ENCODE data around the gene NXN. TPM values are rescaled to one million over a fixed set of nuclear protein-coding genes. Genes with fewer than 3 reads are reported as not detected.
A peak's percentile ranks its signal among the peaks of the same experiment; 100 is the strongest.
"Not testable (repeated sequence)": the region's sequence is repeated elsewhere in the genome, so short reads cannot be mapped to it uniquely, and the experiment has no call there.

Gene NXN
- polyA plus RNA-seq, 1 experiment = 118 TPM

DNA sequence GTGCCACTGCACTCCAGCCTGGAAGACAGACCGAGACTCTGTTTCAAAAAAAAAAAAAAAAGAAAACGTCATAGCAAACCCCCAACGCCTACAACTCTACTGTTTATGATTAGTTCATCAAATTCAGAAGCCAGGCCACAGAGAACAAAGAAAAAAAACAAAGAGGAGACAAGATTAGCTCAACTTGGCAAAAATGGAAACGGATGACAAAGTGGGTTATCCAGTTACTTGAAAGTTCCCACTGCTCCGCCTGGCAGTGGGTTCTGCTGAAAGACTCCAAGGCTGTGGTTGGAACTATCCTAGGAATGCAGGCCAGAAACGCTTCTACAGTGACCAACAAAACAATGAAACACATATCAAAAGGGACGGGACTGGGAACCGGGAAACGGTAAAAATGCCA lies 144.3 kb downstream of the NXN start:
- Histone ChIP-seq H3K9me3 (ENCODE audit: control insufficient read depth, insufficient read depth, low read length) (peaks cover 20% of the 10 kb centered on the region), H3K27me3 (ENCODE audit: control insufficient read depth, insufficient read depth, low read length) (no peaks in the 10 kb centered on the region), H3K4me3 (ENCODE audit: low read depth, low read length) (no peak overlapping the region), H3K27ac (ENCODE audit: low read depth, low read length) (peak overlapping the region; percentile 75)
- peak; percentile 90 for DNase-seq (ENCODE audit: low read depth, low spot score)
- POLR2A ChIA-PET = interaction anchor here (0.6 to 0.9 kb wide), 5 partner anchors 12 to 116 kb away, joined by 3 to 6 read pairs (median 3); no protein-coding TSS in a partner anchor
- TF ChIP-seq, protein P1, sequence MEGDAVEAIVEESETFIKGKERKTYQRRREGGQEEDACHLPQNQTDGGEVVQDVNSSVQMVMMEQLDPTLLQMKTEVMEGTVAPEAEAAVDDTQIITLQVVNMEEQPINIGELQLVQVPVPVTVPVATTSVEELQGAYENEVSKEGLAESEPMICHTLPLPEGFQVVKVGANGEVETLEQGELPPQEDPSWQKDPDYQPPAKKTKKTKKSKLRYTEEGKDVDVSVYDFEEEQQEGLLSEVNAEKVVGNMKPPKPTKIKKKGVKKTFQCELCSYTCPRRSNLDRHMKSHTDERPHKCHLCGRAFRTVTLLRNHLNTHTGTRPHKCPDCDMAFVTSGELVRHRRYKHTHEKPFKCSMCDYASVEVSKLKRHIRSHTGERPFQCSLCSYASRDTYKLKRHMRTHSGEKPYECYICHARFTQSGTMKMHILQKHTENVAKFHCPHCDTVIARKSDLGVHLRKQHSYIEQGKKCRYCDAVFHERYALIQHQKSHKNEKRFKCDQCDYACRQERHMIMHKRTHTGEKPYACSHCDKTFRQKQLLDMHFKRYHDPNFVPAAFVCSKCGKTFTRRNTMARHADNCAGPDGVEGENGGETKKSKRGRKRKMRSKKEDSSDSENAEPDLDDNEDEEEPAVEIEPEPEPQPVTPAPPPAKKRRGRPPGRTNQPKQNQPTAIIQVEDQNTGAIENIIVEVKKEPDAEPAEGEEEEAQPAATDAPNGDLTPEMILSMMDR (IDR thresholded peaks at IDR 0.05; ENCODE audit: low read depth, low read length) = no peak
- CTCF ChIA-PET = no interaction called here

DNA sequence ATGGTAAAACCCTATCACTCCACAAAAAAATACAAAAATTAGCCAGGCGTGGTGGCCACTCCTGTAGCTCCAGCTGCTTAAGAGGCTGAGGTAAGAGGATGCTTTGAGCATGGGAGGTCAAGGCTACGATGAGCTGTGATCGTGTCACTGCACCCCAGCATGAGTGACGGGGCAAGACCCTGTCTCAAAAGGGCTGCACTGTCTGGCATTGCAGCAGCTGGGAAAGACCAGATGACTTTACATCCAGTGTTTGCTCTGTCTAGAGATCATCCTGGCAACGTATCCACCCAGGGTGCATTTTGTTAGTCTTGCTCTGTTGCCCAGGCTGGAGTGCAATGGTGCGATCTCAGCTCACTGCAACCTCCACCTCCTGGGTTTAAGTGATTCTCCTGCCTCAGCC lies 145.4 kb downstream of the NXN start:
- Histone ChIP-seq H3K9me3 (ENCODE audit: control insufficient read depth, insufficient read depth, low read length) (peaks cover 20% of the 10 kb centered on the region), H3K4me3 (ENCODE audit: low read depth, low read length) (no peak overlapping the region), H3K27ac (ENCODE audit: low read depth, low read length) (no peak overlapping the region), H3K27me3 (ENCODE audit: control insufficient read depth, insufficient read depth, low read length) (no peaks in the 10 kb centered on the region)
- TF ChIP-seq, protein P1 (IDR thresholded peaks at IDR 0.05; ENCODE audit: low read depth, low read length) = no peak
- ChIA-PET CTCF (no interaction called here), POLR2A (no interaction called here)
- DNase-seq (ENCODE audit: low read depth, low spot score) = no peak

DNA sequence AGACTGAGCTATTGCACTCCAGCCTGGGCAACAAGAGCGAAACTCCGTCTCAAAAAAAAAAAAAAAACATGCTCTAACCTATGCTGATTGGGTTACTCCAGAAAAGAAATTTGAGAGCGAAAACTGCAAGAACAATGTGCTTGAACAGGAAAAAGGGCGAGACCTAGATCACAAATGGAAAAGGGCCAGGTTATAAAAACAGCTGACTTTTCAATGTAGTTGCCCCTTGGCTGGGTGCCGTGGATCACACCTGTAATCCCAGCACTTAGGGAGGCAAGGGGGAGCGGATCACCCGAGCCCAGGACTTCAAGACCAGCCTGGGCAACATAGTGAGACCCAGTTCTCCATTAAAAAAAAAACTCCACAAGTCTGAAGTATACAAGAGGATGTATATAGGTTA lies 148.6 kb downstream of the NXN start:
- Histone ChIP-seq H3K4me3 (ENCODE audit: low read depth, low read length) (no peak overlapping the region), H3K27me3 (ENCODE audit: control insufficient read depth, insufficient read depth, low read length) (no peaks in the 10 kb centered on the region), H3K27ac (ENCODE audit: low read depth, low read length) (no peak overlapping the region), H3K9me3 (ENCODE audit: control insufficient read depth, insufficient read depth, low read length) (peaks cover 20% of the 10 kb centered on the region)
- TF ChIP-seq, protein P1 (IDR thresholded peaks at IDR 0.05; ENCODE audit: low read depth, low read length) = no peak
- DNase-seq (ENCODE audit: low read depth, low spot score) = no peak
- ChIA-PET CTCF (no interaction called here), POLR2A (interaction anchor here (0.6 kb wide), 1 partner anchor 124 kb away, joined by 3 read pairs; no protein-coding TSS in a partner anchor)

DNA sequence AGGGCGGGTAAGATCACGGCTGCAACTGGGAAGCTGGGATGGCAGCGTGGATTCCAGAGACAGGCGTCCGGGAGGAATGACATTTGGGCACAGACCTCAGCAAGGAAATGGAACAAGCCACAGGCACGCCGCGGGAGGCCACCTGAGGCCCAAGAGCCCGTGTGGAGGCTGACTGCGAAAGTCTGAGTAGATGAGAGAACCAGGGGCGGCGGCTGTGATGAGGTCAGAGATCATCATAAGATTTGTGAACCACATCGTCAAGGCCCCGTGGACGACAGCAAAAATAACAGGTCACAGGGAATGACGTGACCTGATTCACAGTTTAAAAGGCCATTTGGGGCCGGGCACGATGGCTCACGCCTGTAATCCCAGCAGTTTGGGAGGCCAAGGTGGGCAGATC lies 149.2 kb downstream of the NXN start:
- Histone ChIP-seq H3K27ac (ENCODE audit: low read depth, low read length) (no peak overlapping the region), H3K27me3 (ENCODE audit: control insufficient read depth, insufficient read depth, low read length) (no peaks in the 10 kb centered on the region), H3K4me3 (ENCODE audit: low read depth, low read length) (no peak overlapping the region), H3K9me3 (ENCODE audit: control insufficient read depth, insufficient read depth, low read length) (peaks cover 20% of the 10 kb centered on the region)
- CTCF ChIA-PET = no interaction called here
- TF ChIP-seq, protein P1 (IDR thresholded peaks at IDR 0.05; ENCODE audit: low read depth, low read length) = no peak
- POLR2A ChIA-PET = interaction anchor here (0.6 kb wide), 1 partner anchor 124 kb away, joined by 3 read pairs; no protein-coding TSS in a partner anchor
- no peak for DNase-seq (ENCODE audit: low read depth, low spot score)

DNA sequence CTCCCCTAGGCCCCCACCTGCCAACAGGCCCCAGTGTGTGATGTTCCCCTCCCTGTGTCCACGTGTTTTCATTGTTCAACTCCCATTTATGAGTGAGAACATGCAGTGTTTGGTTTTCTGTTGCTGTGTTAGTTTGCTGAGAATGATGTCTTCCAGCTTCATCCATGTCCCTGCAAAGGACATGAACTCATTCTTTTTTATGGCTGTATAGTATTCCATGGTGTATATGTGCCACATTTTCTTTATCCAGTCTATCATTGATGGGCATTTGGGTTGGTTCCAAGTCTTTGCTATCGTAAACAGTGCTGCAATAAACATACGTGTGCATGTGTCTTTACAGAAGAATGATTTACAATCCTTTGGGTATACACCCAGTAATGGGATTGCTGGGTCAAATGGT lies 150.0 kb downstream of the NXN start:
- H3K27ac ChIP-seq (ENCODE audit: low read depth, low read length); H3K27me3 ChIP-seq (ENCODE audit: control insufficient read depth, insufficient read depth, low read length); CTCF ChIA-PET; DNase-seq (ENCODE audit: low read depth, low spot score); POLR2A ChIA-PET; H3K4me3 ChIP-seq (ENCODE audit: low read depth, low read length): not testable (repeated sequence)
- peaks cover 17% of the 10 kb centered on the region for H3K9me3 ChIP-seq (ENCODE audit: control insufficient read depth, insufficient read depth, low read length)

DNA sequence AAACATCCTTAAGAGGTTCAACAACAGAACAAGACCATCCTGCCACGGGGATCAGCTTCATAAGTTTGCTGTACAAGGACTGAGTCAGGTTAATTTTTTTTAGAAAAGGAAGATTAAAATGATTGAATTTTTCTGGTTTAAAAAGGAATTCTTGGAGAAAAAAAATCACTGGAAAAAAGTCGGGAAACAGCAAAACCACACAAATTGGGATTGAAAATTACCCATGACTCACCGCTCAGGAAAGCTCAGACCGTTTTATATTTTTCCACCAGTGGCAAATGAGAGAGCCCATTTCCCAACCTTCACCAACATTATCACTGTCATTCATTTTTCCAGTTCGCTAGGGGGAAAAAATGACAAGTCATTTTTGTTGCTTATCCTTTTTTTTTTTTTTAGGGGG lies 150.8 kb downstream of the NXN start:
- POLR2A ChIA-PET = no interaction called here
- no peak overlapping the region for H3K27ac ChIP-seq (ENCODE audit: low read depth, low read length)
- TF ChIP-seq, protein P1 (IDR thresholded peaks at IDR 0.05; ENCODE audit: low read depth, low read length) = no peak
- no peaks in the 10 kb centered on the region for H3K27me3 ChIP-seq (ENCODE audit: control insufficient read depth, insufficient read depth, low read length)
- peaks cover 13% of the 10 kb centered on the region for H3K9me3 ChIP-seq (ENCODE audit: control insufficient read depth, insufficient read depth, low read length)
- CTCF ChIA-PET = no interaction called here
- no peak for DNase-seq (ENCODE audit: low read depth, low spot score)
- H3K4me3 ChIP-seq (ENCODE audit: low read depth, low read length) = no peak overlapping the region
